Mesodermal cell (in vitro differentiated cells): ENCODE data around the gene SLC5A9.

Experiments
- H3K27ac ChIP-seq: 2 replicates; pipeline ENCODE4 v1.7.0; 2013; ENCODE audit warnings: mild to moderate bottlenecking, low read depth, low read length, moderate library complexity; ENCODE audit not compliant: severe bottlenecking
- H3K36me3 ChIP-seq: 2 replicates; pipeline ENCODE4 v1.7.1; 2013; ENCODE audit warnings: mild to moderate bottlenecking, low read length, moderate library complexity; ENCODE audit not compliant: control insufficient read depth, insufficient read depth
- H3K4me1 ChIP-seq: one replicate; pipeline ENCODE4 v1.7.1; 2013; ENCODE audit warnings: mild to moderate bottlenecking, low read length; ENCODE audit not compliant: insufficient read depth, control insufficient read depth, poor library complexity, severe bottlenecking
- H3K4me3 ChIP-seq: 2 replicates; pipeline ENCODE4 v1.7.0; 2013; ENCODE audit warnings: low read length, control low read depth, mild to moderate bottlenecking; ENCODE audit not compliant: insufficient read depth, poor library complexity, severe bottlenecking; ENCODE audit errors: extremely low read depth
- H3K9me3 ChIP-seq: 2 replicates; pipeline ENCODE4 v1.7.1; 2013; ENCODE audit warnings: mild to moderate bottlenecking, low read length, moderate library complexity; ENCODE audit not compliant: control insufficient read depth
- WGBS, 2 experiments: methylation state at CpG; one replicate each; pipeline ENCODE4 v1.1.5; 2013; ENCODE audit warnings: missing lambda C conversion rate in 2 of 2; ENCODE audit not compliant: insufficient coverage in 2 of 2; 5-methylcytosine and 5-hydroxymethylcytosine counted together

The SLC5A9 gene

DNA sequence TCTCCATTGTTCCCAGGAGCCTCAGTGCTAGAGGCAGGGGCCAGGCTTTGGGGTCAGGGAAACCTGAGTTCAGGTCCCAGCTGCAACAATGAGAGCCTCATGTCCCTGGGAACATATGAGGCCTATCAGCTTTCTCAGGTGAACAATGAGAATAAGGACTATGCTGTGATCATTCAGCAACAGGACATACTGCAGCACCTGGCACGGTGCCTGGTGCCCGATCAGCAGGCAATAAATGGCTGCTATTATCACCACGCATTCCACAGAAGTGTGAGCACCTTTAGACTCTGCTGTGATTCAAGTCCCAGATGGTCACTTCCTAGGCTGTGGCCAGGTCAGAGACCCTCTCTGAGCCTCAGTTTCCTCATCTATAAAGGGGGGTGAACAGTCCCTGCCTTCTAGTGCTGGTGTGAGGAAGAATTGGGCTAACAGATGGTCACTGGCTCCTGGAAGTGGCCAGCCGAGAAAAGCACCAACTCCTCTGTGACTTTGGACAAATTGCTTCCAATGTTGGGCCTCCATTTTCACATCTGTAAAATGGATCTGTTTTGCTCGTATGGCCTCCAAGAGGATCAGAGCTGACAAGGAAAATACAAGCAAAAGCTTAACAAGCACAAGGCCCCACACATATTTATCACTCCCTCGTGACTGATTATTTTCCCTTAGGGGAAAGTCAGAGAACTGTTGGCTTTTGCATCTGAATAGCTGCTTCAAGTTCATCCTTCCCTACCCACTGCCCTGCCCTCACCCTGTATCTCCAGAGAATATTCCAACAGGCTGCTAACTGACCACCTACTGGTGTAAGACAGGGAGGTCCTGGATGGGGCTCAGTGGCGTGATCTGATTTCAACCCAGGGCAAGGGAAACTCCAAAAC, 1.1 kb downstream of the SLC5A9 start:
- Histone ChIP-seq H3K36me3 (no peaks in the 10 kb centered on the region), H3K4me3 (no peak overlapping the region), H3K4me1 (no peaks in the 10 kb centered on the region), H3K9me3 (no peaks in the 10 kb centered on the region), H3K27ac (no peak overlapping the region)
- WGBS, 2 experiments: 73 to 93% methylated on average over 5 to 6 of the region's 7 CpGs

DNA sequence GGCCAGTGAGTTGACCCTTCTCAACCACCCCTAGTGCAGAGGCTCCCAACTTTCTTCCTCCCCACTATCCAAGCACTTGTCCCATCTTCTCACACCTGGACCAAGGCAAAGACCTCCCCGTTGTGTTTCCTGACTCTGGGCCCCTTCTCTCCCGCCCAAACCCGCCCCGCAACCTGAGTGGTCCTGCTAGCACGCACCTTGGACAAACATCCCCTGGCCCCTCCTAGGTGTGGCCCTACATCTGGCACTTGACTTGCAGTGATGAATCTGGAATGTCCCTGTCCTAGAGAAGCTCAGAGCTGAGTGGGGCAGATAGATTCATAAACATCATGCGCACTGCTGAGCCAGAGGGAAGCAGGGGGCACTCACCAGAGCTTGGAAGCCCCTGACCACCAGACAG, 2.3 kb downstream of the SLC5A9 start:
- WGBS, 2 experiments: 94 to 96% methylated on average over 6 of the region's 6 CpGs
- Histone ChIP-seq H3K4me3 (no peak overlapping the region), H3K27ac (no peak overlapping the region)

GRCh38 chr1:48225579-48225978, 3.1 kb downstream of the SLC5A9 start:
- no peak overlapping the region for H3K27ac ChIP-seq
- no peaks in the 10 kb centered on the region for H3K4me1 ChIP-seq
- WGBS, 2 experiments: 91 to 96% methylated on average over 6 of the region's 6 CpGs
- H3K36me3 ChIP-seq: no peaks in the 10 kb centered on the region
- H3K4me3 ChIP-seq: no peak overlapping the region
- H3K9me3 ChIP-seq: no peaks in the 10 kb centered on the region

More for the DNA sequence above, 2.3 kb downstream of the SLC5A9 start:
- no peaks in the 10 kb centered on the region for H3K9me3 ChIP-seq
- no peaks in the 10 kb centered on the region for H3K4me1 ChIP-seq
- no peaks in the 10 kb centered on the region for H3K36me3 ChIP-seq

DNA sequence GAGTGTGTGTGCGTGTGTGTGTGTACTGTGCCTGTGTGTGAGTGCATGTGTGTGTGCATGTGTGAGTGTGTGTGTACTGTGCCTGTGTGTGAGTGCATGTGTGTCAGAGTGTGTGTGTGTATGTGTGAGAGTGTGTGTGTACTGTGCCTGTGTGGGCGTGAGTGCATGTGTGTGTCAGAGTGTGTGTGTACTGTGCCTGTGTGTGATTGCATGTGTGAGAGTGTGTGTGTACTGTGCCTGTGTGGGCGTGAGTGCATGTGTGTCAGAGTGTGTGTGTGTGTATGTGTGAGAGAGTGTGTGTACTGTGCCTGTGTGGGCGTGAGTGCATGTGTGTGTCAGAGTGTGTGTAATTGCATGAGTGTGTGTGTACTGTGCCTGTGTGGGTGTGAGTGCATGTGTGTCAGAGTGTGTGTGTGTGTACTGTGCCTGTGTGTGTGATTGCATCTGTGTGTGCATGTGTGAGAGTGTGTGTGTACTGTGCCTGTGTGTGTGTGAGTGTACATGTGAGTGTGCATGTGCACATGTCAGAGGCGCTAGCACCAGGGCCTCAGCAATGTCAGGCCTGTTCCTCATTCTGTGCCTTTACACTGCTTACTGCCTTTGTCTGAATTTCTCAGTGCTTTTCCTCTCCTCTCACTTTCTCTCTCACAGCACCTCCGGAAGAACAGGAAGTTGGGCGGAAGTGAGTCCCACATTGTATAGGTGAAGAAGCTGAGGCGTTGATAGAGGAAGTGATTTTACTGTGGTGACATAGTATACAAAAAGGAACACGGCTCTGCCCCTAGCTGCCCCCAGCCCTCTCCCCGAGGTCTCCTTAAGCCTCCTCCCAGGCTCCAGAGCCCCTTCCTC, 4.9 kb downstream of the SLC5A9 start:
- no peaks in the 10 kb centered on the region for H3K4me1 ChIP-seq
- 87 to 93% methylated on average over 3 to 5 of the region's 10 CpGs for WGBS, 2 experiments
- no peaks in the 10 kb centered on the region for H3K9me3 ChIP-seq
- no peak overlapping the region for H3K4me3 ChIP-seq
- no peak overlapping the region for H3K27ac ChIP-seq
- no peaks in the 10 kb centered on the region for H3K36me3 ChIP-seq

- no peak overlapping the region for H3K27ac ChIP-seq
- no peaks in the 10 kb centered on the region for H3K4me1 ChIP-seq
- H3K4me3 ChIP-seq: no peak overlapping the region
- 56 to 69% methylated on average over 3 of the region's 5 CpGs for WGBS, 2 experiments
- no peaks in the 10 kb centered on the region for H3K9me3 ChIP-seq
- no peaks in the 10 kb centered on the region for H3K36me3 ChIP-seq
Observed at GRCh38 chr1:48228156-48228555, 5.6 kb downstream of the SLC5A9 start.

DNA sequence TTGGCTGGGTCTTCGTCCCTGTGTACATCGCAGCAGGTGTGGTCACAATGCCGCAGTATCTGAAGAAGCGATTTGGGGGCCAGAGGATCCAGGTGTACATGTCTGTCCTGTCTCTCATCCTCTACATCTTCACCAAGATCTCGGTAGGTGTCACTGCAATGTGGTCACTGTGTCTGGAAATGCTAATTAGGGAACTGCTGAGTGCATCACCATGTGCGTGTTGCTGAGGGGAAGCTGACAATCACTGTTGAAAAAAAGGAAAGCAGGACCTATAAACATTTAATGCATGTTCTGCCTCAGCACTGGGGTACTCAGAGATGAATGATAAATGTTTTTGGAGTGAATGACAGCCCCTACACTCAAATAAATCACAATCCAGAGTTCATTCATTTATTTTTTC, 6.8 kb downstream of the SLC5A9 start:
- Histone ChIP-seq H3K9me3 (no peaks in the 10 kb centered on the region), H3K27ac (no peak overlapping the region), H3K36me3 (no peaks in the 10 kb centered on the region), H3K4me1 (no peaks in the 10 kb centered on the region), H3K4me3 (no peak overlapping the region)
- WGBS, 2 experiments: 89 to 97% methylated on average over 4 to 6 of the region's 6 CpGs

- Histone ChIP-seq H3K4me1 (no peaks in the 10 kb centered on the region), H3K4me3 (no peak overlapping the region), H3K9me3 (no peaks in the 10 kb centered on the region), H3K36me3 (no peaks in the 10 kb centered on the region), H3K27ac (no peak overlapping the region)
- 91 to 93% methylated on average over 3 to 4 of the region's 4 CpGs for WGBS, 2 experiments
Observed at GRCh38 chr1:48230236-48230635, 7.7 kb downstream of the SLC5A9 start.

DNA sequence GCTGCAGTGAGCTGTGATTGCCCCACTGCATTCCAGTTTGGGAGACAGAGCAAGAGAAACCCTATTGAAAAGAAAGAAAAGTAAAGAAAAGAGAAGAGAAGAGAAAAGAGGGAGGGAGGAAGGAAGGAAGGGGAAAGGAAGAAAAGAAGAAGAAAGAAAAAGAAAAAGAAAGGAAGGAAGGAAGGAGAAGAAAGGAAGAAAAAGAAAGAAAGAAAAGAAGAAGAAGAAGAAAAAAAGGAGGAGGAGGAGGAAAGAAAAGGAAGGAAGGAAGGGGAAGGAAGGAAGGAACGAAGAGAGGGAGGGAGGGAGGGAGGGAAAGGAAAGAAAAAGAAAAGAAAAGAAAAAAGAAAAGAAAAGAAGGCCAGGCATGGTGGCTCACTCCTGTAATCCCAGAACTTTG, 10.2 kb downstream of the SLC5A9 start:
- H3K4me3 ChIP-seq: no peak overlapping the region
- H3K27ac ChIP-seq: no peak overlapping the region
- WGBS, 2 experiments: 92% methylated on average over 1 of the region's 1 CpG; no CpG with 5 or more reads in 1 of the 2 experiments
- H3K36me3 ChIP-seq: no peaks in the 10 kb centered on the region
- no peaks in the 10 kb centered on the region for H3K9me3 ChIP-seq
- H3K4me1 ChIP-seq: no peaks in the 10 kb centered on the region

DNA sequence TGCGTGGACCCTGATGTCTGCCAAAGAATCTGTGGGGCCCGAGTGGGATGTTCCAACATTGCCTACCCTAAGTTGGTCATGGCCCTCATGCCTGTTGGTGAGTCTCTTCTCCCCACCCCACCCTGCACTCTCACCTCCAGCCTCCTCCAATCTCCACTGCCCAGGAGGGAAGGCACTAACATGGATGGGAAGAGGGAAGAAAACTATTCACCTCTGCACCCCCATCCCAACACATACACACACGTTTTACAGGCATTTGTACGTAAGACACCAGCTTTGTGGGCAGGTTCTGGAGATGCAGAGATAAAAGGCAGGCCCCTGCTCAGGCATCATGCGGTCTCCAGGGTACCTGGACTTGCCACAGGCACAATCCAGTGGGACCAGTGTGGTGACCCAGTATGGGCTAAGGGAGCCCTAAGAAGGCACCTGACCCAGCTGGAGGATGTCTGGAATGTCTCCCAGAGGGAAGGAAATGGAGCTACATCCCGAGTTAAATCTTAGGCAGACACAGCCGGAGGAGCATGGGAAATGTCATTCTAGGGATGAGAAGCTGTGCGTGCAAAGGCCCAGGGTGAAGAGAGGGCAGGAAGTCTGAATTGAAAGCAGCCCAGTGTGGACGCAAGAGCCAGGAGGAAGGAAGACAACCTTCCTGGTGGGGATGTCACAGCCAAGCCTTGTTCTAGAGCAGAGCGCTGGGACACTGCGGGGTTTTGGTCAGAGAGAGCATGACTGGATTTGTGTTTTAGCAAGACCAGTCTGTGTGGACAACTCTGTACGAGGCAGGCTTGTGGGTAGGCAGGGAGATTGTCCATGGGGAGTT, 11.4 kb downstream of the SLC5A9 start:
- H3K4me3 ChIP-seq: no peak overlapping the region
- 89 to 94% methylated on average over 10 of the region's 12 CpGs for WGBS, 2 experiments
- H3K9me3 ChIP-seq: no peaks in the 10 kb centered on the region
- no peak overlapping the region for H3K27ac ChIP-seq
- H3K4me1 ChIP-seq: no peaks in the 10 kb centered on the region
- no peaks in the 10 kb centered on the region for H3K36me3 ChIP-seq

GRCh38 chr1:48235652-48236051, 13.1 kb downstream of the SLC5A9 start:
- Histone ChIP-seq H3K27ac (no peak overlapping the region), H3K4me1 (no peaks in the 10 kb centered on the region), H3K4me3 (no peak overlapping the region), H3K9me3 (no peaks in the 10 kb centered on the region), H3K36me3 (no peaks in the 10 kb centered on the region)
- 94 to 98% methylated on average over 6 to 11 of the region's 13 CpGs for WGBS, 2 experiments
